ENCODE results near the gene OCA2. TPM values are rescaled to one million over a fixed set of nuclear protein-coding genes. Genes with fewer than 3 reads are reported as not detected.

OCA2 gene
- total RNA-seq, 2 experiments from 2014 or later = not detected

DNA sequence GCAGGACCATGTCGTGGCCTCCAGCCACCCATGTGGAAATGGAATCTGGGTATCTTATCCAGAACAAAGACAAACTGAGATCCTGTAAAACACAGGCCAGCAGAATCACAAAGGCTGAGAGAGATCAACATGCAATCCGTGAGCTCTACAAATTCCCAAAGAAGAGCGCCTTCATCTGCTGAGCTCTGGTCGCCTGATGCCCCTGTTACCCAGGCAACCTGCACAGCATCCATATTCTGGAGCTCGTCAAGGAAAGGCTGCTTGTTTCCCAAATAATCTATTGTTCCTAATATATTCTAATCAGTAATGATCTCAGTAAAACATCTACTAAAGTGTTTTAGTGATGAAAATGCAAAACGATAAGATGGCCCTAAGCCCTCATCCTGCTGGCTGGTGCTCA, 133.6 kb downstream of the OCA2 start:
- POLR2A ChIA-PET = no interaction called here
- TF ChIP-seq EZH2phosphoT487 (IDR thresholded peaks at IDR 0.05; ENCODE audit: borderline replicate concordance, low read depth, low read length) = no peak
- TF ChIP-seq, protein P1, sequence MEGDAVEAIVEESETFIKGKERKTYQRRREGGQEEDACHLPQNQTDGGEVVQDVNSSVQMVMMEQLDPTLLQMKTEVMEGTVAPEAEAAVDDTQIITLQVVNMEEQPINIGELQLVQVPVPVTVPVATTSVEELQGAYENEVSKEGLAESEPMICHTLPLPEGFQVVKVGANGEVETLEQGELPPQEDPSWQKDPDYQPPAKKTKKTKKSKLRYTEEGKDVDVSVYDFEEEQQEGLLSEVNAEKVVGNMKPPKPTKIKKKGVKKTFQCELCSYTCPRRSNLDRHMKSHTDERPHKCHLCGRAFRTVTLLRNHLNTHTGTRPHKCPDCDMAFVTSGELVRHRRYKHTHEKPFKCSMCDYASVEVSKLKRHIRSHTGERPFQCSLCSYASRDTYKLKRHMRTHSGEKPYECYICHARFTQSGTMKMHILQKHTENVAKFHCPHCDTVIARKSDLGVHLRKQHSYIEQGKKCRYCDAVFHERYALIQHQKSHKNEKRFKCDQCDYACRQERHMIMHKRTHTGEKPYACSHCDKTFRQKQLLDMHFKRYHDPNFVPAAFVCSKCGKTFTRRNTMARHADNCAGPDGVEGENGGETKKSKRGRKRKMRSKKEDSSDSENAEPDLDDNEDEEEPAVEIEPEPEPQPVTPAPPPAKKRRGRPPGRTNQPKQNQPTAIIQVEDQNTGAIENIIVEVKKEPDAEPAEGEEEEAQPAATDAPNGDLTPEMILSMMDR (conservative IDR thresholded peaks at IDR 0.05; ENCODE audit: low read length) = no peak

DNA sequence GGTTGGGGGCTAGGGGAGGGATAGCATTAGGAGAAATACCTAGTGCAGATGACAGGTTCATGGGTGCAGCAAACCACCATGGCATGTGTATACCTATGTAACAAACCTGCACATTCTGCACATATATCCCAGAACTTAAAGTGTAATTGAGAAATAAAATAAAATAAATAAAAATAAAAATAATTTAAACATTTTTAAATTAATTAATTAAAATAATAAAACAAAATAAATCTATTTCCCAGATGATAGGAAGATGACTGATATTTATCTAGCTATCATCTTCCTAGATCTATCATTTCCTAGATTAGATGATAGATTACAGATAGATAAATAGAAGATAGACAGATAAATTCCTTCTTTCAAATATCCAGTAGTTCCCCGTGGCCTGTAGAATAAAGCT, 137.3 kb downstream of the OCA2 start:
- Histone ChIP-seq H3K4me2 (ENCODE audit: low read length) (no peak overlapping the region), H4K20me1 (ENCODE audit: insufficient read depth, low read length) (no peaks in the 10 kb centered on the region), H3K9me2 (ENCODE audit: insufficient read depth, low read length) (no peaks in the 10 kb centered on the region), H3K4me3 (ENCODE audit: low read depth, low read length, poor library complexity, severe bottlenecking) (no peak overlapping the region), H3K9me3 (ENCODE audit: low read length) (no peaks in the 10 kb centered on the region), H3K4me1 (ENCODE audit: insufficient read depth, low read length, poor library complexity, severe bottlenecking) (no peaks in the 10 kb centered on the region), H3K79me2 (ENCODE audit: insufficient read depth, low read depth, low read length) (no peaks in the 10 kb centered on the region), H3K27ac (ENCODE audit: low read depth, low read length, poor library complexity, severe bottlenecking) (no peak overlapping the region), H3K36me3 (ENCODE audit: insufficient read depth, low read length) (no peaks in the 10 kb centered on the region), H2AFZ (ENCODE audit: low read length) (no peak overlapping the region)
- TF ChIP-seq EZH2phosphoT487 (IDR thresholded peaks at IDR 0.05; ENCODE audit: borderline replicate concordance, low read depth, low read length) = no peak
- TF ChIP-seq, protein P1 (conservative IDR thresholded peaks at IDR 0.05; ENCODE audit: low read length) = no peak
- intact Hi-C loops (cut with micrococcal nuclease; ENCODE audit: unreplicated experiment) = no loop called here
- BruUV-seq (replicated peaks) = no TSS peak
- ChIA-PET POLR2A (no interaction called here), CTCF (ENCODE audit: unreplicated experiment) (interaction anchor here (0.6 kb wide), 1 partner anchor 430 kb away, joined by 3 read pairs; no protein-coding TSS in a partner anchor)
- no peak for DNase-seq (ENCODE audit: low spot score)

More for the DNA sequence above, 133.6 kb downstream of the OCA2 start:
- no peak for DNase-seq (ENCODE audit: low spot score)
- Histone ChIP-seq H2AFZ (ENCODE audit: low read length) (no peak overlapping the region), H3K79me2 (ENCODE audit: insufficient read depth, low read depth, low read length) (no peaks in the 10 kb centered on the region), H3K36me3 (ENCODE audit: insufficient read depth, low read length) (no peaks in the 10 kb centered on the region), H3K27ac (ENCODE audit: low read depth, low read length, poor library complexity, severe bottlenecking) (no peak overlapping the region), H3K4me3 (ENCODE audit: low read depth, low read length, poor library complexity, severe bottlenecking) (no peak overlapping the region), H4K20me1 (ENCODE audit: insufficient read depth, low read length) (no peaks in the 10 kb centered on the region), H3K4me2 (ENCODE audit: low read length) (no peak overlapping the region), H3K9me3 (ENCODE audit: low read length) (no peaks in the 10 kb centered on the region), H3K4me1 (ENCODE audit: insufficient read depth, low read length, poor library complexity, severe bottlenecking) (no peaks in the 10 kb centered on the region), H3K9me2 (ENCODE audit: insufficient read depth, low read length) (no peaks in the 10 kb centered on the region)
- BruUV-seq (replicated peaks) = no TSS peak
- CTCF ChIA-PET (ENCODE audit: unreplicated experiment) = no interaction called here
- intact Hi-C loops (cut with micrococcal nuclease; ENCODE audit: unreplicated experiment) = no loop called here

DNA sequence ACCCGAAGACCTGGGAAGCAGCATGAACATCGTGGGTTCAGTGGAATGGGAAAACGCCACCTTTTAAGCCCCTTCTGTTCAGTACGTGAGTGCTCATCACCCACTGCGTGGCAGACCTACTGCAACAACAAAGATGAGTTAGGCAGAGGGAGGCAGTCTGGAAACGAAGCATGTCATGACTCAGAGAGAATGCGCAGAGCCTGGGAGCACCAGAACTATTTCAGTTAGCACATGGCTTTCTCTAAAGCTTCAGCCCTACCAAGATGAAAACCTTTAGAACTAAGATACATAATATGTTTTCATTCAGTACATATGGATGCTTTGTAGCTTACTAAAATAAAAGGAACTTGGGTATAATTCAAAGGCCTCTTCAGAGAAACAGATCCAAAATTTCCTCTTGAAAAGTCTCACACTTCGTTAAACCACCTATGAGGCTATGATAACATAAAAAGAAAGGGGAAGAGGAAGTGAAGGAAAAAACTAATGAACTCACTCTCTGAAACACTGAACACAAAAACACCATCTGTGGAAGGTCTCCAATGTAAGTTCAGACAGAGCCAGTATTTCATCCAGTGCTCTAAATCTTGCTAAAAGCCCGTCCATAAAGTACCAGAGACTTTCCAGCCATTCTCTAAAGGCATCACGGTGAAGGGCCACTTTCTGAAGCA, 140.1 kb downstream of the OCA2 start:
- H3K79me2 ChIP-seq (ENCODE audit: insufficient read depth, low read depth, low read length) = no peaks in the 10 kb centered on the region
- no peaks in the 10 kb centered on the region for H3K9me2 ChIP-seq (ENCODE audit: insufficient read depth, low read length)
- no peak overlapping the region for H3K27ac ChIP-seq (ENCODE audit: low read depth, low read length, poor library complexity, severe bottlenecking)
- H3K4me3 ChIP-seq (ENCODE audit: low read depth, low read length, poor library complexity, severe bottlenecking) = no peak overlapping the region
- ChIA-PET CTCF (ENCODE audit: unreplicated experiment) (no interaction called here), POLR2A (no interaction called here)
- no peaks in the 10 kb centered on the region for H3K9me3 ChIP-seq (ENCODE audit: low read length)
- DNase-seq (ENCODE audit: low spot score) = peak; percentile 1
- H3K4me1 ChIP-seq (ENCODE audit: insufficient read depth, low read length, poor library complexity, severe bottlenecking) = no peaks in the 10 kb centered on the region
- BruUV-seq (replicated peaks) = no TSS peak
- no peak overlapping the region for H3K4me2 ChIP-seq (ENCODE audit: low read length)
- no peaks in the 10 kb centered on the region for H4K20me1 ChIP-seq (ENCODE audit: insufficient read depth, low read length)
- peak overlapping the region; percentile 42; the same call in 1 of the 2 replicates for H2AFZ ChIP-seq (ENCODE audit: low read length)
- intact Hi-C loops (cut with micrococcal nuclease; ENCODE audit: unreplicated experiment) = no loop called here
- no peaks in the 10 kb centered on the region for H3K36me3 ChIP-seq (ENCODE audit: insufficient read depth, low read length)
- TF ChIP-seq, protein P1 (conservative IDR thresholded peaks at IDR 0.05; ENCODE audit: low read length) = no peak
- TF ChIP-seq EZH2phosphoT487 (IDR thresholded peaks at IDR 0.05; ENCODE audit: borderline replicate concordance, low read depth, low read length) = no peak
